Central memory CD8-positive, alpha-beta T cell (primary cell): ENCODE results near the gene NEK9.

ENCODE experiments used
- ATAC-seq: fragments of 150-1000 bp; cut with Tn5 transposase; replicated peaks from 2 replicates; pipeline ENCODE4 v1.10.0; 2022; ENCODE audit warnings: mild to moderate bottlenecking, moderate FRiP score, moderate number of reproducible peaks; ENCODE audit not compliant: poor library complexity, severe bottlenecking; ENCODE audit errors: extremely low read depth
- DNase-seq, 2 donors: peaks; one replicate each; pipeline ENCODE4 v3.0.0; 2021; ENCODE audit warnings: low spot score in 2 of 2
- H3K27ac Mint-ChIP-seq: one replicate; pipeline ENCODE4 v1.8.0; 2022; ENCODE audit warnings: low read depth, mild to moderate bottlenecking, moderate library complexity, mixed read lengths
- H3K27me3 Mint-ChIP-seq: one replicate; pipeline ENCODE4 v1.8.0; 2022; ENCODE audit warnings: mixed read lengths
- H3K36me3 Mint-ChIP-seq: one replicate; pipeline ENCODE4 v1.8.0; 2022; ENCODE audit warnings: mild to moderate bottlenecking, moderate library complexity, mixed read lengths; ENCODE audit not compliant: insufficient read depth
- H3K4me1 Mint-ChIP-seq: one replicate; pipeline ENCODE4 v1.8.0; 2022; ENCODE audit warnings: mixed read lengths
- H3K4me3 Mint-ChIP-seq: one replicate; pipeline ENCODE4 v1.8.0; 2022; ENCODE audit warnings: mild to moderate bottlenecking, moderate library complexity, mixed read lengths
- H3K9me3 Mint-ChIP-seq: one replicate; pipeline ENCODE4 v1.8.0; 2022; ENCODE audit warnings: mixed read lengths

NEK9 gene

GRCh38 chr14:75091251-75091650 lies 35.6 kb downstream of the NEK9 start:
- Mint-ChIP-seq H3K27ac (no peak overlapping the region), H3K36me3 (peaks cover 60% of the 10 kb centered on the region), H3K4me3 (no peak overlapping the region), H3K9me3 (no peaks in the 10 kb centered on the region), H3K27me3 (no peaks in the 10 kb centered on the region), H3K4me1 (no peaks in the 10 kb centered on the region)
- ATAC-seq (no peak), DNase-seq (no peak)

GRCh38 chr14:75090353-75090752 lies 36.5 kb downstream of the NEK9 start:
- ATAC-seq (no peak), DNase-seq (no peak)
- Mint-ChIP-seq H3K27ac (no peak overlapping the region), H3K27me3 (no peaks in the 10 kb centered on the region), H3K9me3 (no peaks in the 10 kb centered on the region), H3K36me3 (peaks cover 61% of the 10 kb centered on the region), H3K4me3 (no peak overlapping the region), H3K4me1 (no peaks in the 10 kb centered on the region)

- peaks cover 57% of the 10 kb centered on the region for H3K36me3 Mint-ChIP-seq
- H3K27ac Mint-ChIP-seq, result no peak overlapping the region
- ATAC-seq, result no peak
- H3K9me3 Mint-ChIP-seq, result no peaks in the 10 kb centered on the region
- peak in 1 of 2 donors; percentile 13 for DNase-seq
- no peaks in the 10 kb centered on the region for H3K4me1 Mint-ChIP-seq
- H3K4me3 Mint-ChIP-seq, result no peak overlapping the region
- no peaks in the 10 kb centered on the region for H3K27me3 Mint-ChIP-seq
Observed at GRCh38 chr14:75088566-75089373, 38.1 kb downstream of the NEK9 start.

GRCh38 chr14:75088153-75088552 lies 38.7 kb downstream of the NEK9 start:
- ATAC-seq (no peak), DNase-seq (no peak)
- H3K4me1 Mint-ChIP-seq, result no peaks in the 10 kb centered on the region
- no peaks in the 10 kb centered on the region for H3K27me3 Mint-ChIP-seq
- H3K4me3 Mint-ChIP-seq, result no peak overlapping the region
- H3K27ac Mint-ChIP-seq, result no peak overlapping the region
- no peaks in the 10 kb centered on the region for H3K9me3 Mint-ChIP-seq
- H3K36me3 Mint-ChIP-seq, result peaks cover 59% of the 10 kb centered on the region

GRCh38 chr14:75084513-75084912 lies 42.3 kb downstream of the NEK9 start:
- no peaks in the 10 kb centered on the region for H3K27me3 Mint-ChIP-seq
- peaks cover 56% of the 10 kb centered on the region for H3K36me3 Mint-ChIP-seq
- ATAC-seq, result no peak

GRCh38 chr14:75083271-75083670 lies 43.6 kb downstream of the NEK9 start:
- Mint-ChIP-seq H3K36me3 (peaks cover 52% of the 10 kb centered on the region), H3K27me3 (no peaks in the 10 kb centered on the region), H3K4me1 (no peaks in the 10 kb centered on the region), H3K27ac (no peak overlapping the region), H3K9me3 (no peaks in the 10 kb centered on the region), H3K4me3 (no peak overlapping the region)
- no peak for DNase-seq
- no peak for ATAC-seq

More at GRCh38 chr14:75084513-75084912, 42.3 kb downstream of the NEK9 start:
- Mint-ChIP-seq H3K4me3 (no peak overlapping the region), H3K27ac (no peak overlapping the region), H3K4me1 (no peaks in the 10 kb centered on the region), H3K9me3 (no peaks in the 10 kb centered on the region)
- DNase-seq, result no peak

GRCh38 chr14:75081660-75082229 lies 45.1 kb downstream of the NEK9 start:
- H3K4me3 Mint-ChIP-seq, result no peak overlapping the region
- no peak overlapping the region for H3K27ac Mint-ChIP-seq
- H3K27me3 Mint-ChIP-seq, result no peaks in the 10 kb centered on the region
- H3K36me3 Mint-ChIP-seq, result peaks cover 39% of the 10 kb centered on the region
- no peaks in the 10 kb centered on the region for H3K9me3 Mint-ChIP-seq
- H3K4me1 Mint-ChIP-seq, result no peaks in the 10 kb centered on the region
- DNase-seq (no peak), ATAC-seq (no peak)

GRCh38 chr14:75079521-75079920 lies 47.3 kb downstream of the NEK9 start:
- H3K27me3 Mint-ChIP-seq, result no peaks in the 10 kb centered on the region

GRCh38 chr14:75077794-75078193 lies 49.1 kb downstream of the NEK9 start:
- H3K4me1 Mint-ChIP-seq, result no peaks in the 10 kb centered on the region
- ATAC-seq, result no peak
- no peak overlapping the region for H3K4me3 Mint-ChIP-seq
- no peaks in the 10 kb centered on the region for H3K27me3 Mint-ChIP-seq
- no peak overlapping the region for H3K27ac Mint-ChIP-seq
- no peak for DNase-seq
- peaks cover 12% of the 10 kb centered on the region for H3K36me3 Mint-ChIP-seq
- no peaks in the 10 kb centered on the region for H3K9me3 Mint-ChIP-seq

More at GRCh38 chr14:75079521-75079920, 47.3 kb downstream of the NEK9 start:
- no peak overlapping the region for H3K27ac Mint-ChIP-seq
- no peaks in the 10 kb centered on the region for H3K9me3 Mint-ChIP-seq
- H3K4me3 Mint-ChIP-seq, result no peak overlapping the region
- DNase-seq (no peak), ATAC-seq (no peak)
- H3K36me3 Mint-ChIP-seq, result peaks cover 24% of the 10 kb centered on the region
- H3K4me1 Mint-ChIP-seq, result no peaks in the 10 kb centered on the region

GRCh38 chr14:75070383-75070782 lies 56.5 kb downstream of the NEK9 start:
- Mint-ChIP-seq H3K27ac (no peak overlapping the region), H3K4me3 (no peak overlapping the region), H3K4me1 (no peaks in the 10 kb centered on the region), H3K36me3 (peaks cover 1% of the 10 kb centered on the region), H3K27me3 (no peaks in the 10 kb centered on the region), H3K9me3 (no peaks in the 10 kb centered on the region)
- ATAC-seq (no peak), DNase-seq (no peak)

- Mint-ChIP-seq H3K36me3 (peaks cover 1% of the 10 kb centered on the region), H3K27ac (no peak overlapping the region), H3K4me1 (no peaks in the 10 kb centered on the region), H3K9me3 (no peaks in the 10 kb centered on the region), H3K4me3 (no peak overlapping the region), H3K27me3 (no peaks in the 10 kb centered on the region)
- no peak for ATAC-seq
- no peak for DNase-seq
Observed at GRCh38 chr14:75069811-75070145, 57.1 kb downstream of the NEK9 start.

- no peaks in the 10 kb centered on the region for H3K9me3 Mint-ChIP-seq
- H3K4me3 Mint-ChIP-seq, result no peak within 1 kb of the TSS
- no peak within 1 kb of the TSS for H3K27ac Mint-ChIP-seq
- no peak for DNase-seq
- ATAC-seq, result peak; percentile 61
- peaks cover 1% of the 10 kb centered on the region for H3K36me3 Mint-ChIP-seq
- H3K27me3 Mint-ChIP-seq, result no peaks in the 10 kb centered on the region
- H3K4me1 Mint-ChIP-seq, result peaks cover 1% of the 10 kb centered on the region
Observed at GRCh38 chr14:75069121-75069810, 57.6 kb downstream of the NEK9 start, which contains the start of gene ZC2HC1C. Gene ZC2HC1C (plus strand): TSS chr14:75069641. CDS start chr14:75070574, 933 bp downstream.
